Epithelial cell of proximal tubule (primary cell): Measurements from ENCODE around the gene SELL. TPM values are rescaled to one million over a fixed set of nuclear protein-coding genes. Genes with fewer than 3 reads are reported as not detected.

ENCODE experiments used
- total RNA-seq: library from RNA; depleted of rRNA; stranded (reverse); fragments of >200 nt; gene quantifications from 2 replicates; pipeline ENCODE4 v1.2.3, GENCODE V29; 2015

SELL gene
- total RNA-seq, 1 donor from 2014 or later, result not detected

Other genes starting within 250 kb of the SELL start
- 12.3 and 20.3 TPM in 2 replicates for gene SLC19A2, start 225.7 kb downstream of the SELL start, total RNA-seq
- gene F5, start 125.1 kb downstream of the SELL start, total RNA-seq, result not detected in 2 replicates
- gene SELP, start 81.5 kb downstream of the SELL start, total RNA-seq, result not detected in 2 replicates
- not detected in 2 replicates for gene SELE, start 22.5 kb upstream of the SELL start, total RNA-seq
- gene METTL18, start 83.3 kb upstream of the SELL start, total RNA-seq, result 5.7 and 9.4 TPM in 2 replicates
- gene SCYL3, start 182.3 kb upstream of the SELL start, total RNA-seq, result 4.2 and 4.9 TPM in 2 replicates